ENCODE results near the gene MAGI3. TPM values are rescaled to one million over a fixed set of nuclear protein-coding genes. Genes with fewer than 3 reads are reported as not detected.
A peak's percentile ranks its signal among the peaks of the same experiment; 100 is the strongest.

Gene MAGI3
- polyA plus RNA-seq, 2 of the 4 experiments (the other 2 are of a cell fraction): 3.8 to 7.9 TPM

- 0 out of 3 replicates have a peak, but pooled peaks have one; percentile 14 for TF ChIP-seq CTCF (IDR thresholded peaks at IDR 0.05)
- TF ChIP-seq KDM1A (IDR thresholded peaks at IDR 0.05; ENCODE audit: low read depth): peak; percentile 88; the same call in 1 of the 2 replicates
- no peak for TF ChIP-seq MAZ (IDR thresholded peaks at IDR 0.05; ENCODE audit: borderline replicate concordance, low read depth, low read length)
- peak; percentile 84; the same call in 1 of the 2 replicates for TF ChIP-seq HDAC2 (IDR thresholded peaks at IDR 0.05)
- TF ChIP-seq CHD4 (IDR thresholded peaks at IDR 0.05; ENCODE audit: borderline replicate concordance): peak; percentile 76; the same call in 1 of the 2 replicates
Measured at GRCh38 chr1:113390871-113391648, 745 bp downstream of the MAGI3 start (continued).

GRCh38 chr1:113391649-113392271 lies 1.4 kb downstream of the MAGI3 start:
- DNase-seq (ENCODE audit: low read depth in 1 of 2, low spot score in 1 of 2) (peak in 1 of 2 experiments; percentile 4), ATAC-seq (no peak), FAIRE-seq (no peak)
- under 1% methylated on average over 9 of the region's 9 CpGs for WGBS (ENCODE audit: missing lambda C conversion rate)
- H3K4me1 ChIP-seq: peaks cover 52% of the 10 kb centered on the region
- peak overlapping the region; percentile 91 to 98; a peak in 5 of 6 replicates for H3K27ac ChIP-seq
- TF ChIP-seq PHF8 (IDR thresholded peaks at IDR 0.05; ENCODE audit: borderline replicate concordance, low read depth): no peak
- TF ChIP-seq ZC3H11A (IDR thresholded peaks at IDR 0.05): no peak
- TF ChIP-seq EHMT2 (IDR thresholded peaks at IDR 0.05; ENCODE audit: low read depth): no peak
- peak overlapping the region; percentile 98 for H3K4me3 ChIP-seq
- POLR2A ChIA-PET: no interaction called here
- no peaks in the 10 kb centered on the region for H3K9me3 ChIP-seq
- CTCF ChIA-PET: interaction anchor here (0.9 to 2.1 kb wide), 3 partner anchors 9 to 284 kb away, joined by 3 to 8 read pairs (median 3); no protein-coding TSS in a partner anchor
- peak overlapping the region; percentile 95 for H3K4me2 ChIP-seq

- H3K9me3 ChIP-seq: no peaks in the 10 kb centered on the region
- no peak for ATAC-seq
- 45% methylated on average over 3 of the region's 3 CpGs for WGBS (ENCODE audit: missing lambda C conversion rate)
- peak overlapping the region; percentile 98 for H3K4me3 ChIP-seq
- CTCF ChIA-PET: interaction anchor here (0.9 to 2.1 kb wide), 2 partner anchors 9 to 44 kb away, joined by 3 to 8 read pairs; no protein-coding TSS in a partner anchor
- TF ChIP-seq SMC3 (IDR thresholded peaks at IDR 0.05) (no peak), RCOR1 (IDR thresholded peaks at IDR 0.05; ENCODE audit: low read depth, low read length) (no peak), NPAS2 (CRISPR knock-in tag; IDR thresholded peaks at IDR 0.05; ENCODE audit: borderline replicate concordance) (no peak), TP53 (CRISPR knock-in tag; IDR thresholded peaks at IDR 0.05) (no peak), MAX (IDR thresholded peaks at IDR 0.05) (no peak), EHF (CRISPR knock-in tag; IDR thresholded peaks at IDR 0.05) (no peak), HDAC2 (IDR thresholded peaks at IDR 0.05) (no peak), ZC3H11A (IDR thresholded peaks at IDR 0.05) (no peak), FOSL2 (IDR thresholded peaks at IDR 0.05) (no peak), FOSL2 (CRISPR knock-in tag; IDR thresholded peaks at IDR 0.05) (no peak), BCL3 (IDR thresholded peaks at IDR 0.05) (no peak), POLR2A (IDR thresholded peaks at IDR 0.05; ENCODE audit: low read length) (no peak), RAD21 (conservative IDR thresholded peaks at IDR 0.05 in 1 of 2, IDR thresholded peaks at IDR 0.05 in 1 of 2) (no peak), CHD2 (IDR thresholded peaks at IDR 0.05; ENCODE audit: low read length, partially characterized antibody) (no peak), SREBF2 (IDR thresholded peaks at IDR 0.05) (no peak), KDM5A (IDR thresholded peaks at IDR 0.05) (no peak), NR3C1 (IDR thresholded peaks at IDR 0.05) (no peak), BHLHE40 (IDR thresholded peaks at IDR 0.05; ENCODE audit: low read depth, low read length) (no peak), JUN (IDR thresholded peaks at IDR 0.05) (no peak), MAFK (IDR thresholded peaks at IDR 0.05; ENCODE audit: partially characterized antibody) (no peak)
- H3K27ac ChIP-seq: no peak overlapping the region; a peak in 1 of 6 replicates
- no peak for DNase-seq (ENCODE audit: low read depth in 1 of 2, low spot score in 1 of 2)
- H3K4me2 ChIP-seq: peak overlapping the region; percentile 95
- peaks cover 61% of the 10 kb centered on the region for H3K4me1 ChIP-seq
- no peak for FAIRE-seq
- POLR2A ChIA-PET: no interaction called here
Measured at GRCh38 chr1:113392541-113393128, 2.3 kb downstream of the MAGI3 start.

Data from A549 (cell line).